ENCODE results near the gene PPIG.

Gene PPIG

DNA sequence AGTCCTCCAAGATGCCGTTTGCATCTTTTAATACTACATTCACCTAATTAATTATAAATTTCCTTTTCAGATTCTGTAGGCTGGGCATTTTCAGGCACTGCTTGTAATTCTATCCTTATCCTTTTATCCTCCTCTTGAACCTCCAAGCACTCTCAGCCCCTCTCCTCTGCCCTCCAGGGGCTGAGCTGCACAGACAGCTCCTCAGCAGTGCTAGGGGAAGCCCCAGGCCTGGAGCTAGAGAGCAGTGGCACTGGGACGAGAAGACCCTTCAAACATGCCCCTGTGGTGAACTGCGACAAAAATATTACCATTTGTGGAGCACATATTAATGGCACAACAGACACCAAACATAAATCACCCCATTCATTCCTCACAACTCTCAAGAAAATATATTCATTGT, 77.1 kb downstream of the PPIG start:
- TF ChIP-seq TAF1 (IDR thresholded peaks at IDR 0.05; ENCODE audit: borderline replicate concordance, insufficient read depth, low read length) (no peak), FOXP2 (optimal IDR thresholded peaks at IDR 0.05; ENCODE audit: borderline replicate concordance, extremely low read depth, extremely low read length, insufficient read depth) (no peak)
- TF ChIP-seq, protein P1, sequence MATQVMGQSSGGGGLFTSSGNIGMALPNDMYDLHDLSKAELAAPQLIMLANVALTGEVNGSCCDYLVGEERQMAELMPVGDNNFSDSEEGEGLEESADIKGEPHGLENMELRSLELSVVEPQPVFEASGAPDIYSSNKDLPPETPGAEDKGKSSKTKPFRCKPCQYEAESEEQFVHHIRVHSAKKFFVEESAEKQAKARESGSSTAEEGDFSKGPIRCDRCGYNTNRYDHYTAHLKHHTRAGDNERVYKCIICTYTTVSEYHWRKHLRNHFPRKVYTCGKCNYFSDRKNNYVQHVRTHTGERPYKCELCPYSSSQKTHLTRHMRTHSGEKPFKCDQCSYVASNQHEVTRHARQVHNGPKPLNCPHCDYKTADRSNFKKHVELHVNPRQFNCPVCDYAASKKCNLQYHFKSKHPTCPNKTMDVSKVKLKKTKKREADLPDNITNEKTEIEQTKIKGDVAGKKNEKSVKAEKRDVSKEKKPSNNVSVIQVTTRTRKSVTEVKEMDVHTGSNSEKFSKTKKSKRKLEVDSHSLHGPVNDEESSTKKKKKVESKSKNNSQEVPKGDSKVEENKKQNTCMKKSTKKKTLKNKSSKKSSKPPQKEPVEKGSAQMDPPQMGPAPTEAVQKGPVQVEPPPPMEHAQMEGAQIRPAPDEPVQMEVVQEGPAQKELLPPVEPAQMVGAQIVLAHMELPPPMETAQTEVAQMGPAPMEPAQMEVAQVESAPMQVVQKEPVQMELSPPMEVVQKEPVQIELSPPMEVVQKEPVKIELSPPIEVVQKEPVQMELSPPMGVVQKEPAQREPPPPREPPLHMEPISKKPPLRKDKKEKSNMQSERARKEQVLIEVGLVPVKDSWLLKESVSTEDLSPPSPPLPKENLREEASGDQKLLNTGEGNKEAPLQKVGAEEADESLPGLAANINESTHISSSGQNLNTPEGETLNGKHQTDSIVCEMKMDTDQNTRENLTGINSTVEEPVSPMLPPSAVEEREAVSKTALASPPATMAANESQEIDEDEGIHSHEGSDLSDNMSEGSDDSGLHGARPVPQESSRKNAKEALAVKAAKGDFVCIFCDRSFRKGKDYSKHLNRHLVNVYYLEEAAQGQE (IDR thresholded peaks at IDR 0.05; ENCODE audit: insufficient read depth in 1 of 2, low read depth in 2 of 2, low read length in 2 of 2): no peak

DNA sequence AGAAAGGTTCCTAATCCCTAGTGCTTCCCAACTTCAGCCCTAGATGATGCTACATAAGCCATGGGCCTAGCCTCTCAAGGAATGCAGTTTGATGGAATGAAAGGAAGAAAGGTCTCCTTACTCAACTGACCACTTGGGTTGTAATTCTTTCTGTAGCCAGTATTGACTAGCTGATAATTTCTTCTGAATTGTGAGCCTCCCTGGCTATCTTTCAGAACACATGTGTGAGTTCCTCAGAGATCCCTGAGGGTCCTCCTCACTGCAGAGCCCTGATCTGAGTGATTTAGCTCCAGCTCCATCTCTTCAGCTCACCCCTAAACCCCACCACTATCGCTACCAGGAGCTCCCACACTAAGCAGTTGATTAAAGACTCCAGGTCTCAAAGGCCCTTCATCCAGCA, 78.6 kb downstream of the PPIG start:
- TF ChIP-seq, protein P1 (IDR thresholded peaks at IDR 0.05; ENCODE audit: insufficient read depth in 1 of 2, low read depth in 2 of 2, low read length in 2 of 2): no peak
- TF ChIP-seq POLR2AphosphoS5 (IDR thresholded peaks at IDR 0.05; ENCODE audit: low read depth, low read length): no peak
- no peak for TF ChIP-seq TAF1 (IDR thresholded peaks at IDR 0.05; ENCODE audit: borderline replicate concordance, insufficient read depth, low read length)
- TF ChIP-seq FOXP2 (optimal IDR thresholded peaks at IDR 0.05; ENCODE audit: borderline replicate concordance, extremely low read depth, extremely low read length, insufficient read depth): no peak
- no peak for TF ChIP-seq SIN3A (IDR thresholded peaks at IDR 0.05; ENCODE audit: borderline replicate concordance, insufficient read depth, low read length)

DNA sequence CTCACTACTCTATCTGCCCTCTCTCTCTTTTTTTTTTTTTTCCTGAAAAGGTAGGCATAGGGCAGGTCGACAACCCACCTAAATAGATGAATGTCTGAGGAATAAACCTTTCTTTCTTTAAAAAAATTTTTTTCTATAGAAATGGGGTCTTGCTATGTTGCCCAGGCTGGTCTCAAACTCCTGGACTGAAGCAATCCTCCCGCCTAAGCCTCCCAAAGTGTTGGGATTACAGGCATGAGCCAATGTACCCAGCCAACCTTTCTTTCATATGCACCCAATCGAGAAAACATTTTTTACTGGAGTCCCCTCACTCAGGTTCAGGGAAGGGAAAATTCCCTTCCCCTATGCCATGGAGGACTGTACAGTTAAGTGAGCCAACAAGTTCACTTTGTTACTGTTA, 79.1 kb downstream of the PPIG start:
- TF ChIP-seq SIN3A (IDR thresholded peaks at IDR 0.05; ENCODE audit: borderline replicate concordance, insufficient read depth, low read length) (no peak), FOXP2 (optimal IDR thresholded peaks at IDR 0.05; ENCODE audit: borderline replicate concordance, extremely low read depth, extremely low read length, insufficient read depth) (no peak)

DNA sequence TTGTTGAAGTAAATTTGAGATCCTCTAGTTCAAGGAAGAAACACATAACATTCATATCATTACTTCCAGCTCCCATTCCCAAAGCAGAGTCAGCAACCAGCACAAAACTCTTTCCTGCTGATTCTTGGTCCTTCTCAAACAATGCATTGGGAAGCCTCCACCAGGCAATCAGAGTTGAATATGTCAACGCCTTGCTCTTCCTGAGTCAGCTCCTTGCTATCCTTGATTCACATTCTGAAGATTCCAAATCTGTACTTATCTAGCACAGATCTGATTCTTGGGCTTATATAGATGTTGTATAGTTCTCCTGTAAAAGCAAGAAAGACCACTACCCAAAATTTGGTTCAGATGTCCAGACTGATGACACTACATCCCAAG, 80.4 kb downstream of the PPIG start:
- TF ChIP-seq TAF1 (IDR thresholded peaks at IDR 0.05; ENCODE audit: borderline replicate concordance, insufficient read depth, low read length): no peak
- TF ChIP-seq, protein P1 (IDR thresholded peaks at IDR 0.05; ENCODE audit: insufficient read depth in 1 of 2, low read depth in 2 of 2, low read length in 2 of 2): no peak
- no peak for TF ChIP-seq FOXP2 (optimal IDR thresholded peaks at IDR 0.05; ENCODE audit: borderline replicate concordance, extremely low read depth, extremely low read length, insufficient read depth)
- no peak for TF ChIP-seq SIN3A (IDR thresholded peaks at IDR 0.05; ENCODE audit: borderline replicate concordance, insufficient read depth, low read length)
- TF ChIP-seq POLR2AphosphoS5 (IDR thresholded peaks at IDR 0.05; ENCODE audit: low read depth, low read length): no peak

DNA sequence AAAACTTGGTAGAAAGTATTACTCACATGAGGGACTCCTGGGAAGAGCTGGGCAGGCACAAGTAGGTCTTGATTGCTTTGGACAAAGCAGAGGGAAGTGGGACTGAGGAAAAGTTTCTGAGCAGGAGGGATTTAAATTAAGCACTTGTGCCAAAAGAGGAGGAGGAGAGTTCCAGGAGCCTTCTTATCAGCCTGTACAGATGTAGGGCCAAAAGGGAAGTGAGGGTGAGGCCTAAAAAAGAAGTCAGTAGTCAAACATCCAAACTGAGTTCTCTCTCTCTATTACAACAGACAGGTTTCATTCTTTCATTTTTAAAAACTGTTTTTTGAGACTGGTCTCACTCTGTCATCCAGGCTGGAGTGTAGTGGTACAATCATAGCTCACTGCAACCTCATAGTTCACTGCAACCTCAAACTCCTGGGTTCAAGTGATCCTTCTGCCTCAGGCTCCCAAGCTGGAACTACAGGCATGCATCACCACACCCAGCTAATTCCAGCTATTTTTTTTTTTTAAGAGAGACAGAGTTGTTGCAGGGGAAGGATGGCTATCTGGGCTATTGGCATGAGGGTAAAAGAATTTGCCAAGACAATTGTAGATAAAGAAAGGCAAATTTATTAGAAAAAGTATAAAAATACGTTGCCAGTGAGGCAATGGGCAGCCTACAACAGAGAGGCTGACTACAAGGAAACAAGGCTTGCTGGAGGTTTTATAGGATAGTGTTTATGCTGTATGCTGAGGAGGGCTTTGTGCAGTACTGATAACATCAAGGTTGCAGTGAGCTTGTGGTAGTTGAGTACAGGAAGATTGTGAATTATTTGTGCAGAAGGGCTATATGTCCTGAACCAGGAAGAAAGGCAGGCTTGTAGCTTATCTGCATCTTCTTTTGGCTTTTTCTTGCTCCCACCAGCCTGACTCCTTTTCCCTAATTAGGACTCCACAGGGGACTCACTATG, 81.1 kb downstream of the PPIG start:
- TF ChIP-seq POLR2AphosphoS5 (IDR thresholded peaks at IDR 0.05; ENCODE audit: low read depth, low read length) (no peak), TAF1 (IDR thresholded peaks at IDR 0.05; ENCODE audit: borderline replicate concordance, insufficient read depth, low read length) (no peak), FOXP2 (optimal IDR thresholded peaks at IDR 0.05; ENCODE audit: borderline replicate concordance, extremely low read depth, extremely low read length, insufficient read depth) (no peak), SIN3A (IDR thresholded peaks at IDR 0.05; ENCODE audit: borderline replicate concordance, insufficient read depth, low read length) (no peak)
- TF ChIP-seq, protein P1 (IDR thresholded peaks at IDR 0.05; ENCODE audit: insufficient read depth in 1 of 2, low read depth in 2 of 2, low read length in 2 of 2): no peak
